Breast epithelium (tissue), 4 donors: ENCODE results near the gene ZDHHC17. TPM values are rescaled to one million over a fixed set of nuclear protein-coding genes. Genes with fewer than 3 reads are reported as not detected.
A peak's percentile ranks its signal among the peaks of the same experiment; 100 is the strongest.

Experiments
- DNase-seq, 2 donors: peaks; one replicate each; pipeline ENCODE4 v3.0.0-alpha.2; 2019; ENCODE audit warnings: low spot score in 2 of 2
- H3K27ac ChIP-seq, 2 donors: fragments of 200-600 bp; sonication (generic) in 1 of 2; one replicate each; pipeline ENCODE4 v1.5.1; 2016 to 2019; ENCODE audit warnings: mild to moderate bottlenecking in 1 of 2
- H3K27me3 ChIP-seq, 2 donors: fragments of 200-600 bp; sonication (generic) in 1 of 2; one replicate each; pipeline versions ENCODE4 v1.5.1 to v1.6.0; 2017 to 2019; ENCODE audit warnings: control low read depth in 1 of 2, mild to moderate bottlenecking in 1 of 2
- H3K36me3 ChIP-seq: fragments of 200-600 bp; one replicate; pipeline ENCODE4 v1.5.1; 2019
- H3K4me1 ChIP-seq, 2 donors: fragments of 200-600 bp; sonication (generic); one replicate each; pipeline ENCODE4 v1.5.1; 2016 to 2019; ENCODE audit warnings: control low read depth in 1 of 2
- H3K4me3 ChIP-seq, 3 donors: fragments of 200-600 bp; sonication (generic); 1 replicate in 2 of 3; 2 replicates in 1 of 3; pipeline ENCODE4 v1.5.1; 2016 to 2019; ENCODE audit warnings: mild to moderate bottlenecking in 3 of 3, moderate library complexity in 2 of 3
- H3K9me3 ChIP-seq, 2 donors: fragments of 200-600 bp; sonication (generic) in 1 of 2; one replicate each; pipeline ENCODE4 v1.5.1; 2016 to 2019; ENCODE audit warnings: control low read depth in 1 of 2
- POLR2A ChIP-seq: fragments of 450-650 bp; IDR thresholded peaks from one replicate; pipeline ENCODE4 v1.6.1; 2016; ENCODE audit warnings: antibody characterized with exemption, mild to moderate bottlenecking, moderate library complexity
- POLR2AphosphoS5 ChIP-seq, 3 donors: sonication (generic); formaldehyde crosslinking; IDR thresholded peaks; one replicate each; pipeline ENCODE4 v1.6.1; 2017; ENCODE audit warnings: antibody characterized with exemption in 3 of 3
- intact Hi-C: fragments of 100-400 bp; cut with DNase I; formaldehyde crosslinking; loops from one replicate; pipeline ENCODE4 v1.15.1; 2023; ENCODE audit warnings: low total_unique reads
- total RNA-seq, 3 donors: library from RNA; depleted of rRNA; stranded (reverse); fragments of >200 nt; gene quantifications; one replicate each; pipeline ENCODE4 v1.1.0, GENCODE V29; 2016
- TF ChIP-seq, protein P1 (sequence below), 3 donors: fragments of 450-650 bp; IDR thresholded peaks; one replicate each; pipeline ENCODE4 v1.5.1; 2016 to 2017; ENCODE audit warnings: antibody characterized with exemption in 3 of 3, mild to moderate bottlenecking in 3 of 3, moderate library complexity in 3 of 3

ZDHHC17 gene, protein sequence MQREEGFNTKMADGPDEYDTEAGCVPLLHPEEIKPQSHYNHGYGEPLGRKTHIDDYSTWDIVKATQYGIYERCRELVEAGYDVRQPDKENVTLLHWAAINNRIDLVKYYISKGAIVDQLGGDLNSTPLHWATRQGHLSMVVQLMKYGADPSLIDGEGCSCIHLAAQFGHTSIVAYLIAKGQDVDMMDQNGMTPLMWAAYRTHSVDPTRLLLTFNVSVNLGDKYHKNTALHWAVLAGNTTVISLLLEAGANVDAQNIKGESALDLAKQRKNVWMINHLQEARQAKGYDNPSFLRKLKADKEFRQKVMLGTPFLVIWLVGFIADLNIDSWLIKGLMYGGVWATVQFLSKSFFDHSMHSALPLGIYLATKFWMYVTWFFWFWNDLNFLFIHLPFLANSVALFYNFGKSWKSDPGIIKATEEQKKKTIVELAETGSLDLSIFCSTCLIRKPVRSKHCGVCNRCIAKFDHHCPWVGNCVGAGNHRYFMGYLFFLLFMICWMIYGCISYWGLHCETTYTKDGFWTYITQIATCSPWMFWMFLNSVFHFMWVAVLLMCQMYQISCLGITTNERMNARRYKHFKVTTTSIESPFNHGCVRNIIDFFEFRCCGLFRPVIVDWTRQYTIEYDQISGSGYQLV
- total RNA-seq = 10 to 100 TPM; 51.8 to 86.1 (median 67.2) TPM

DNA sequence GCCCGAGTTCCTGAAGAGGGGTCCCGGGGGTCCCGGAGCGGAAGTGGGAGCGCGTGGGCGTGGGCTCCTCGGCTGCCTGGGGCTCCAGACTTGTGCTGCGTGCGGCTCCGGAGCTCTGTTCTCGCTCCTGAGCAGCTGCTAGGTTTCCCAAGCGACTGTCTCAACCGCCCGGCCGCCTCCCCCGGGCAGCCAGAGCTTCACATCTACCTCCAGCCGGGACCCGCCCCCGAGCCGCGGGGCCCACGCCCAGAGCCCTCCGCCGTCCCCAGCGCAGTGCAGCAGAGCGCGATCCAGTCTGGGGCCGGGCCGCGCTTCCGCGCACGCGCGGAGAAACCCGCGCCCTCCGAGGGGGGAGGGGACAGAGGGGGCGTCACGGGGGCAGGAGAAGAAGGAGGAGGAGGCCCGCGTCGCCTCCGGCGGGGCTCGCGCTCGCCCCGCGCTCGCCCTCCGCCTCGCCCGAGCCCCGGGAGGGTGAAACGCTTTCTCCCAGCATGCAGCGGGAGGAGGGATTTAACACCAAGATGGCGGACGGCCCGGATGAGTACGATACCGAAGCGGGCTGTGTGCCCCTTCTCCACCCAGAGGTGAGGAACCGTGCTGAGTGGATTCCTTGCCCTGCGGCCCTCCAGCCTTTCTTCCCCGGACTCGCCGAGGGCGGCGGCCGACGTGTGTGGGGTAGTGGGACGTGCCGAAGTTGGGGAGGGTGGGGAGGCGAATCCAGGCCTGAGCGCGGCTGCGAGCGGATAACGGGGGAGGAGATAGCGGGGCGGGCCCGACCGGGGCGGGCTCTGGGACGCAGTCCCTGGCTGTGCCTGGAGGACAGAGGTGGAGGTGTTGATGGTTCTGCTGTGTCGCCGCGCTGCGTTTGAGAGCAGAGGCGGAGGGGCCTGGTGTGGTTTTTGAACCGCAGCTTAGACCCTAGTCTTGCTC is at the start of gene ZDHHC17:
ZDHHC17 (plus strand) TSS at position 370 of the 930 bp plus-strand sequence; CDS start at position 492, 122 bp downstream.
- peaks cover 0 to 6% of the 10 kb centered on the region in 2 donors for H3K4me1 ChIP-seq
- no peaks in the 10 kb centered on the region for H3K27me3 ChIP-seq
- DNase-seq = peak; percentile 85 to 86
- H3K36me3 ChIP-seq = no peaks in the 10 kb centered on the region
- intact Hi-C loops = no loop called here
- TF ChIP-seq POLR2AphosphoS5 (IDR thresholded peaks at IDR 0.05) = peak; percentile 75 to 95 (median 88)
- TF ChIP-seq, protein P1, sequence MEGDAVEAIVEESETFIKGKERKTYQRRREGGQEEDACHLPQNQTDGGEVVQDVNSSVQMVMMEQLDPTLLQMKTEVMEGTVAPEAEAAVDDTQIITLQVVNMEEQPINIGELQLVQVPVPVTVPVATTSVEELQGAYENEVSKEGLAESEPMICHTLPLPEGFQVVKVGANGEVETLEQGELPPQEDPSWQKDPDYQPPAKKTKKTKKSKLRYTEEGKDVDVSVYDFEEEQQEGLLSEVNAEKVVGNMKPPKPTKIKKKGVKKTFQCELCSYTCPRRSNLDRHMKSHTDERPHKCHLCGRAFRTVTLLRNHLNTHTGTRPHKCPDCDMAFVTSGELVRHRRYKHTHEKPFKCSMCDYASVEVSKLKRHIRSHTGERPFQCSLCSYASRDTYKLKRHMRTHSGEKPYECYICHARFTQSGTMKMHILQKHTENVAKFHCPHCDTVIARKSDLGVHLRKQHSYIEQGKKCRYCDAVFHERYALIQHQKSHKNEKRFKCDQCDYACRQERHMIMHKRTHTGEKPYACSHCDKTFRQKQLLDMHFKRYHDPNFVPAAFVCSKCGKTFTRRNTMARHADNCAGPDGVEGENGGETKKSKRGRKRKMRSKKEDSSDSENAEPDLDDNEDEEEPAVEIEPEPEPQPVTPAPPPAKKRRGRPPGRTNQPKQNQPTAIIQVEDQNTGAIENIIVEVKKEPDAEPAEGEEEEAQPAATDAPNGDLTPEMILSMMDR (IDR thresholded peaks at IDR 0.05) = peak in 1 of 3 donors; percentile 7
- peak; percentile 22 for TF ChIP-seq POLR2A
- H3K4me3 ChIP-seq = peak within 1 kb of the TSS; percentile 78 to 84 (median 78)
- H3K9me3 ChIP-seq = no peaks in the 10 kb centered on the region
- peak within 1 kb of the TSS; percentile 98 for H3K27ac ChIP-seq

DNA sequence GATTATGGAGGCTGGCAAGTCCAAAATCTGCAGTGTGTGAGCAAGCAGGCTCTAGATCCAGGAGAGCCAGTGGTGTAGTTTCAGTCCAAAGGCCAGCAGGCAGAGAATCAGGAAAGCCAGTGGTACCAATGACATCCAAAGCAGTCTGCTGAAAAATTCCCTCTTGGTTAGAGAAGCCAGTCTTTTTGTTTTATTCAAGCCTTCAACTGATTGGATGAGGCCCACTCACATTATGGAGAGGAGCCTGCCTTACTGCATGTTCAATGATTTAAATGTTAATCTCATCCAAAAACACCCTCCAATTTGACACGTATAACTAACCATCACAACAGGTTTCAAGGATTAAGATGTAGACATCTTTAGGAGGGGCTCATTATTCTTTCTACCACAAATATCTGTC is 49.5 kb upstream of the ZDHHC17 start:
- H3K27ac ChIP-seq = no peak overlapping the region
- H3K36me3 ChIP-seq = no peaks in the 10 kb centered on the region
- H3K4me3 ChIP-seq = no peak overlapping the region
- DNase-seq = no peak
- no peaks in the 10 kb centered on the region for H3K27me3 ChIP-seq
- no peaks in the 10 kb centered on the region for H3K9me3 ChIP-seq
- intact Hi-C loops = no loop called here
- no peaks in the 10 kb centered on the region for H3K4me1 ChIP-seq
- no peak for TF ChIP-seq POLR2AphosphoS5 (IDR thresholded peaks at IDR 0.05)
- TF ChIP-seq, protein P1 (IDR thresholded peaks at IDR 0.05) = no peak
- TF ChIP-seq POLR2A = no peak

DNA sequence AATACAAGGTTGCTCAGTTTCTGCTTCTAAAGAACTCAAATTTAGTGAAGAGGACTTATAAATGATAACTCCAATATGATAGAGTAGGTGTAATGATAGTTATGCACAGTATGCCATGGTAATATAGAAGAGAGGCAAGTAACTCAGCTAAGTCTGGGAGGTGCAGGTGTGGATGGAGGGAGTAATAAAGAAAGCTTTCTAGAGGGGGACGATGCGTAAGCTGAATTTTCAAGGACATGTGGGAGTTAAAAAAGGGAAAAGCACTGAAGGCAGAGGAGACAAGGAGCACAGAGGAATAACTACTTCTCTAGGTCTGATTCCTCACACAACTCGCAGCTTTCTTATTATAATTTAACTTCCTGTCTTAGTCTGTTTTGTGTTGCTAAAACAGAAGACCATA is 49.1 kb upstream of the ZDHHC17 start:
- TF ChIP-seq, protein P1 (IDR thresholded peaks at IDR 0.05) = no peak
- no peak for TF ChIP-seq POLR2AphosphoS5 (IDR thresholded peaks at IDR 0.05)
- TF ChIP-seq POLR2A = no peak
- no peaks in the 10 kb centered on the region for H3K4me1 ChIP-seq
- no peak for DNase-seq
- no peaks in the 10 kb centered on the region for H3K9me3 ChIP-seq
- no peaks in the 10 kb centered on the region for H3K27me3 ChIP-seq
- H3K4me3 ChIP-seq = no peak overlapping the region
- H3K27ac ChIP-seq = no peak overlapping the region
- H3K36me3 ChIP-seq = no peaks in the 10 kb centered on the region
- intact Hi-C loops = no loop called here

DNA sequence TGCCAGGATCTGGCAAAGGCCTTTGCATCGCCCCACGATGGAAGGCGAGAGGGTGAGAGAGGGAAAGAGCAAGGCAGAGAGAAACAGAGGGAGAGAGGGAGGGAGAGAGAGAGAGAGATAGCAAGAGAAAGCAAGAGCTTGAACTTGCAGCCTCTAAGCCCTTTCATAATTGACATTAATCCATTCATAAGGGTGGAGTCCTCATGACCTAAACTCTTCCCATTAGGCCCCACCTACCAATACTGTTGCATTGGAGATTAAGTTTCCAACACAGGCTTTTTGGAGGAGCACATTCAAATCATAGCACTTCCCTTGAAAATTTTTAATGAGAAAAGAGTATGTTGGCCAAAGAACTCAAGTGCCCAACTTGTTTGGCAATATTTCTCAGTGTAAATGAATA is 48.6 kb upstream of the ZDHHC17 start:
- intact Hi-C loops = no loop called here
- Histone ChIP-seq H3K4me3 (no peak overlapping the region), H3K27ac (no peak overlapping the region), H3K9me3 (no peaks in the 10 kb centered on the region), H3K27me3 (no peaks in the 10 kb centered on the region), H3K4me1 (no peaks in the 10 kb centered on the region), H3K36me3 (no peaks in the 10 kb centered on the region)
- no peak for DNase-seq
- TF ChIP-seq, protein P1 (IDR thresholded peaks at IDR 0.05) = no peak
- no peak for TF ChIP-seq POLR2A
- no peak for TF ChIP-seq POLR2AphosphoS5 (IDR thresholded peaks at IDR 0.05)
